CD4-positive, alpha-beta T cell treated with Interferon alpha-2 for 1 hour (primary cell): ENCODE measurements around the gene LGALS16.
A peak's percentile ranks its signal among the peaks of the same experiment; 100 is the strongest.
"Not testable (repeated sequence)": the region's sequence is repeated elsewhere in the genome, so short reads cannot be mapped to it uniquely, and the experiment has no call there.

Source experiments
- DNase-seq, 2 donors: peaks; one replicate each; pipeline ENCODE4 v3.0.0-alpha.2; 2020 to 2022

Gene LGALS16

GRCh38 chr19:39655613-39656012, at the start of gene LGALS16:
Gene LGALS16, plus strand, starts transcription at chr19:39655913. Its CDS starts 49 bp downstream, at chr19:39655962.
- no peak for DNase-seq

GRCh38 chr19:39607021-39607420, 48.7 kb upstream of the LGALS16 start:
- no peak for DNase-seq

GRCh38 chr19:39607561-39607960, 48.2 kb upstream of the LGALS16 start:
- no peak for DNase-seq

GRCh38 chr19:39613597-39613996, 42.1 kb upstream of the LGALS16 start:
- DNase-seq, result no peak

- DNase-seq, result no peak
Observed at GRCh38 chr19:39617745-39618144, 38.0 kb upstream of the LGALS16 start.

- DNase-seq, result no peak
Observed at GRCh38 chr19:39623946-39624345, 31.8 kb upstream of the LGALS16 start.

GRCh38 chr19:39627631-39628030, 28.1 kb upstream of the LGALS16 start:
- peak in 1 of 2 donors; percentile 20 for DNase-seq

GRCh38 chr19:39631178-39631577, 24.5 kb upstream of the LGALS16 start:
- no peak for DNase-seq

GRCh38 chr19:39631626-39632025, 24.1 kb upstream of the LGALS16 start:
- DNase-seq, result no peak

- no peak for DNase-seq
Observed at GRCh38 chr19:39637891-39638290, 17.8 kb upstream of the LGALS16 start.

GRCh38 chr19:39641773-39642172, 13.9 kb upstream of the LGALS16 start:
- no peak for DNase-seq

GRCh38 chr19:39643591-39643990, 12.1 kb upstream of the LGALS16 start:
- DNase-seq, result no peak

- no peak for DNase-seq
Observed at GRCh38 chr19:39645800-39646411, 9.8 kb upstream of the LGALS16 start.

- no peak for DNase-seq
Observed at GRCh38 chr19:39647918-39648317, 7.8 kb upstream of the LGALS16 start.

GRCh38 chr19:39659791-39660190, 4.1 kb downstream of the LGALS16 start:
- no peak for DNase-seq

GRCh38 chr19:39660661-39661060, 4.9 kb downstream of the LGALS16 start:
- DNase-seq, result no peak

GRCh38 chr19:39661565-39661964, 5.9 kb downstream of the LGALS16 start:
- DNase-seq, result no peak

GRCh38 chr19:39669860-39670259, 14.1 kb downstream of the LGALS16 start:
- DNase-seq, result not testable (repeated sequence)

GRCh38 chr19:39670998-39671397, 15.3 kb downstream of the LGALS16 start:
- DNase-seq, result no peak

- peak; percentile 49 to 76 for DNase-seq
Observed at GRCh38 chr19:39671739-39672363, 16.1 kb downstream of the LGALS16 start.

GRCh38 chr19:39672473-39672872, 16.8 kb downstream of the LGALS16 start:
- no peak for DNase-seq

- not testable (repeated sequence) for DNase-seq
Observed at GRCh38 chr19:39673862-39674261, 18.1 kb downstream of the LGALS16 start.

GRCh38 chr19:39676004-39676403, 20.3 kb downstream of the LGALS16 start:
- no peak for DNase-seq

GRCh38 chr19:39677961-39678889, 22.5 kb downstream of the LGALS16 start:
- DNase-seq, result peak in 1 of 2 donors; percentile 15
